GM12801 (cell line): Measurements from ENCODE around the gene ADO.

ENCODE experiments used
- TF ChIP-seq, protein P1 (sequence below): IDR thresholded peaks from one replicate; pipeline ENCODE4 v1.5.1; 2011; ENCODE audit warnings: control low read depth; ENCODE audit not compliant: insufficient read length; ENCODE audit errors: extremely low read depth

The ADO gene

DNA sequence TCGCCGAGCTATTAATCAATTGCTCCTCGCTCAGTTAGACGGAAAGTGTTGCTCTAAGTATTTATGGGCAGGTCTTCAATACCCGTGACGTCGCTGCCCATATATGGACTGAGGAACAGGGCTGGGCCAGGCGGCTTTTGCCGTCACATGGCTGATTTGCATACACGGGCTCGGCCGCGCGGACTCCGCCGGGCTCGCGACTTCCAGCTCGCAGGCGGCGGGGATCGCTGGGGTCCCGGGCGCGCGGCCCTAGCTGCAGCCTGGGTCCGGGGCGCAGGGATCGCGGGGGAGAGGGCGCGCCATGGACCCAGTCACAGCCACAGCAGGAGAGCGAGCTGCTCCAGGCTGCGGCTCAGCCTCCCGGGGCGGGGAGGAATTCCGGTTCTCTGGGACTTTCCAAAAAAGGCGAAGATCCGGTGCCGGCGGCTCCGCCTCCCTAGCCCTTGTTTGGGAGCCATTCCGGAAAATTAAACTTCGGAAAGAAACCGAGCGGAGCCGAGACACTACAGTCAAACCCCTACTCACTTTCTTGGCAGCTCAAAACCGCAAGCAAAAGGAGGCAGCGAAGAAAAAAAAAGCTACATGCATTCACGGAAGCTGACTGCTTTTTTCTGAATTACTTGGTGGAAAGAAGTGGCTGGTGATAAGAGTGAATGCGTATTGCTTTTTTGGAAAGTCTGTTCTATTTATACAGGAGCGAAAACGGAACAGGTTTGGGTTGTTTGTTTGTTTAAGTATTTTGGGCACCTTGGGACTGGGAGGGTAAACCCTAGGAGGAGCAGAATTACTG, 12.0 kb downstream of the ADO start, which contains the start of gene EGR2:
TSS of gene EGR2 (minus strand) at position 36 of the 790 bp plus-strand sequence. CDS start 337 bp downstream, outside the sequence.
- TF ChIP-seq, protein P1, sequence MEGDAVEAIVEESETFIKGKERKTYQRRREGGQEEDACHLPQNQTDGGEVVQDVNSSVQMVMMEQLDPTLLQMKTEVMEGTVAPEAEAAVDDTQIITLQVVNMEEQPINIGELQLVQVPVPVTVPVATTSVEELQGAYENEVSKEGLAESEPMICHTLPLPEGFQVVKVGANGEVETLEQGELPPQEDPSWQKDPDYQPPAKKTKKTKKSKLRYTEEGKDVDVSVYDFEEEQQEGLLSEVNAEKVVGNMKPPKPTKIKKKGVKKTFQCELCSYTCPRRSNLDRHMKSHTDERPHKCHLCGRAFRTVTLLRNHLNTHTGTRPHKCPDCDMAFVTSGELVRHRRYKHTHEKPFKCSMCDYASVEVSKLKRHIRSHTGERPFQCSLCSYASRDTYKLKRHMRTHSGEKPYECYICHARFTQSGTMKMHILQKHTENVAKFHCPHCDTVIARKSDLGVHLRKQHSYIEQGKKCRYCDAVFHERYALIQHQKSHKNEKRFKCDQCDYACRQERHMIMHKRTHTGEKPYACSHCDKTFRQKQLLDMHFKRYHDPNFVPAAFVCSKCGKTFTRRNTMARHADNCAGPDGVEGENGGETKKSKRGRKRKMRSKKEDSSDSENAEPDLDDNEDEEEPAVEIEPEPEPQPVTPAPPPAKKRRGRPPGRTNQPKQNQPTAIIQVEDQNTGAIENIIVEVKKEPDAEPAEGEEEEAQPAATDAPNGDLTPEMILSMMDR, result no peak

DNA sequence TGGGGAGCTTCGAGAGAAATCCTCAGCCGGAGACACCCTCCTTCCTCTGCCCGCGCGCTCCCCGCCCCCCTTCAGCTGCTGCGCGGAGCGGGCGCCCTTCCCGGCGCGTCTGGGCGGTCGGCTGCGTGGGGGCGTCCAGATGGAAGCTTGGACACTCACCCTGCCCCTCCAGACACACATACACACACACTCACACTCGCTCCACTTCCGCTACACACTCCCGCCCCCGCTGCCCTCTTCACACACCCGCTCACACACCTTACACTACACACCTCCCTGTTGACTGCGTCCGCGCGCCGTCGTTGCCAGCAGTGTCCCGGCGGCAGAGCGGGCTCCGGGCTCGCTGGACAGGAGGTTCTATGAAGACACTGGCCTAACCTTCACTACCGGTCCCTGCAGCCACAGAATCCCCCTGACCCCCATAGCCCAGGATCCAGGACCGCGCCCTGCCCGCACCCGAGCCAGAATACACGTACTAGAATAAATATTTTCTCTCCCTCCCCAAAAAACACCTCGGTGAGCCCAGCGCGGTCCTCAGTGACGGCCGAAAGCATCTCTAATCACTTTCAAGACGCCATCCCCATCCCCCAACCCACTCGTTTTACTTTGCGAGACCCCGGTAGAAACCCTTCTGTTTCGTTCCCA, 12.7 kb downstream of the ADO start:
- TF ChIP-seq, protein P1, result no peak

DNA sequence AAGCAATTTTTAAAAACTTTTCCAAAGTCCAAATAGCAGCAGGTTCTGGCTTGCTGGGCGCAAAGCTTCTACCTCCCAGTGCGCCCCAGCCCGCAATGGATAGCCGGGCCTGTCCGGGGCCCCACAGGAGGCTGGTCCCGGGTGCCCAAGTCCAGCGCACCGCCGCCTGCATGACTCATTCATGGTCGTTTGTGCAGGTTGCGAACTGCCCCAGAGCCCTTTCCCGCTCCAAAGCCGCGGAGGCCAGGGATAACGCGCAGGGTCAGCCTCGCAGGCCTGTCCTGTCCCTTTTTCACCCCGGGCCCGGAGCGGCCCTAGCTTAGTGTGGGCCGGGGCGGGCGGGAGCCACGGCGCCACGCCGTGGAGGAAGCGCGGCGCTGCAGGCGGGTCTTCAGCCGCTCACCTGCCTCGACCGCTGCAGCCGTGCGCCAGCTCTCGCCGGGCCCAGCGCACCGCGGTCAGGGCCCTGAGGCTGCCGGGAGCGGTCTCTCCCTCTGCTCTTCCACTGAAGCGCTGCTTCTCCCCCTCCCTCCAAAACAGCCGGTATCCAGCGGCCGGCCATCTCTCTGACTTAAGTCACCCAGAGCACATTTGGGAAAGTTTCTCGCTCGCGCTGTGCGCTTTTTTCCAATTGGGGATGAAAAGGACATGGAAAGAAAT, 13.4 kb downstream of the ADO start:
- TF ChIP-seq, protein P1, result no peak

DNA sequence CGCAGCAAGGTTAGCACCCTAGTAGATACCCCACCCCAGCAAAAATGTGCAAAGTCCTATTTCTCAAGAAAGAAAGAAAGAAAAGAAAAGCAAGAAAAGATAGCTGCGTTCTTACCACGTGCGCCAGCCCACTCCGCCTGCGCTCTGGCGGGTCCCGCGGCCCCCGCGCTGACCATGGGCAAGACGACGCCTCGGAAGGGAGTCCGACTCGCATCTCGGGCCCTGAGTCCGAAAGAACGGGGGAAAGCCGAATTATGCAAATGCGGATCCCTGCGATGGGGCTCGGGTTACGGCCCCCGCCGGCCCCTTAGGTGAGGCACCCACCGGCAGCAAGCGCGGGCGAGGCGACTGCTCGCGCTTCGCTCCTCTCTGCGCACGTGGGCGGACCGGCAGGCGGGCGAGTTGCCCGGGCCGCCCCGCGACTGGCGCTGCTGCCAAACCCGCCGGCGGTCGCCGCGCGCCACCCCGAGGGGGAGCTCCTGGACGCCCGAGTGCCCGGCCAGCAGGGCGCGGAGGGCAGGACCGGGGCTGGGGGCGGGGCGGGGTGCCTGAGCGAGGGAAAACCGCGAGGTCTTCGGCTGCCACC, 14.0 kb downstream of the ADO start:
- TF ChIP-seq, protein P1, result no peak

DNA sequence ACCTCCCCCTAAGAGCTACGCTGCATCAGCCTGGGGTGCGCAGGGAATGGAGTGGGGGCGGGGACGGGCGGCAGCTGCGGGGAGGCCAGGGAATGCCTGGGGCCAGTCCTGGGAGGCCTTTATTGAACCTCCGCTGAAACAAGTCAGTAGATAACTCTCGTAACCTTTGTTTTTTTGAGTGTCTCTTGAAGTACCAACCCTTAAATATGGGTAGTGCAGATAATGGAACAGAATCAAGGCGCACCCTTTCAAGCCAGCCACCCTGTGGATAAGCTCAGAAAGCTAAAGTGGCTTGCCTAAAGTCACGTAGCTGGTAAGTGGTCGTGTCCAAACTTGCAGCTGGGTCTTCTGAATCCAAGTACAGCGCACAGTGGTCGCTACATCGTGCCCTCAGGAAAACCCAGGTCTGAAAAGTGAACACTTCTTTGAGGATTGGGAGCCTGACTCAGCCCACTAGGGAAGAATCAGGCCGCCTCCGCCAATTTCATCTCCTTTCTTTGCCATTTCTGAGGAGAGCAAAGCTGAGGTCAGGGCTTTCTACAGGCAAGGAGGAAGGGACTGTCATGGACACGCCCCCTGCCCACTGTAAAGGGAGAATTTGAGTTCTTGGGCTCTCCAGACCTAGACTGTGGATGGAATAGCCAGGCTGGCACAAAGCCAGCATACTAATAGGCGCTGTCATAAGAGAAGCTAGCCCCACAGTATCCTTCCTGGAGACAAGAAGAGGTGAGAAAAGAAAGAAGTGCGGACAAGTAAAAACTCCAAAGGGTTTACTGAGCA, 14.8 kb downstream of the ADO start:
- TF ChIP-seq, protein P1, result no peak

DNA sequence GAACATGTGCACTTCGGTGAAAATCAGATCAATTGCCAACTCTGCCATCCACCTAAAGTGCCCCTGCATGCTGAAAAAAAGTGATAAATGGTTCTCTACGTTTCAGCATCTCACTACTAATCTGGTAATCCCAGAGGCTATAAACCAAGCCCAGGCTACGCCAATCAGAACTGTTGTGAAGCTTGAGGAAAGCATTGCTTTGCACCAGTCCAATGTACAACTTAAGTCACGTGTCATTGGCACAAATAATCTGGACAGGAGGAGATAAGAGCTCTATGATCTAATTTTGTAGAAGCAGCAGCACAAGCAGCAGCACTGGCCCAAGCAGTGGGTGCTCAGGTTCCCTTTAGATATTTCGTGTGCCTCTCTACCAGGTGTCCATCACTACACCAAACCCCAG, 16.1 kb downstream of the ADO start:
- TF ChIP-seq, protein P1, result no peak
